ENCODE data around the gene PPP1R1C. TPM values are rescaled to one million over a fixed set of nuclear protein-coding genes. Genes with fewer than 3 reads are reported as not detected.

Gene PPP1R1C
- total RNA-seq, 1 experiment from 2014 or later: 4.0 TPM

- H4K91ac ChIP-seq (ENCODE audit: insufficient read length, low read depth, low read length): no peak overlapping the region
- Mint-ChIP-seq H3K36me3 (ENCODE audit: insufficient read depth in 1 of 3, low read depth in 3 of 3) (no peaks in the 10 kb centered on the region), H3K4me3 (no peak overlapping the region), H3K4me1 (peaks cover 0 to 2% of the 10 kb centered on the region in 2 experiments; a peak in 1 of 4 replicates), H3K27me3 (ENCODE audit: low read depth) (no peaks in the 10 kb centered on the region), H3K9me3 (no peaks in the 10 kb centered on the region), H3K27ac (no peak overlapping the region)
- no peaks in the 10 kb centered on the region for H3K4me1 ChIP-seq (ENCODE audit: insufficient read depth, low read length)
- H4K5ac ChIP-seq (ENCODE audit: insufficient read length, low read depth, low read length): no peak overlapping the region
- no CpG with 5 or more reads among the region's 2 CpGs for WGBS (ENCODE audit: extremely low coverage, insufficient read length, low lambda C conversion rate)
- no peak overlapping the region for H3T11ph ChIP-seq (ENCODE audit: low read length)
- no peak for DNase-seq
- H3K79me1 ChIP-seq (ENCODE audit: insufficient read depth, low read depth, low read length, poor library complexity, severe bottlenecking): no peaks in the 10 kb centered on the region
- no peak overlapping the region for H2BK15ac ChIP-seq (ENCODE audit: low read depth, low read length)
- H2AFZ ChIP-seq (ENCODE audit: low read length): no peak overlapping the region
- no peak overlapping the region for H3K14ac ChIP-seq (ENCODE audit: insufficient read depth, low read length)
- H3K23ac ChIP-seq (ENCODE audit: insufficient read length, low read depth, low read length): no peak overlapping the region
- H4K20me1 ChIP-seq (ENCODE audit: control insufficient read depth, insufficient read depth, insufficient read length): no peaks in the 10 kb centered on the region
- H2BK5ac ChIP-seq (ENCODE audit: insufficient read length, low read length): no peak overlapping the region
- no peak overlapping the region for H3K4me2 ChIP-seq (ENCODE audit: insufficient read depth, insufficient read length, low read length)
- no peak overlapping the region for H2BK120ac ChIP-seq (ENCODE audit: low read depth, low read length, poor library complexity, severe bottlenecking)
- no peaks in the 10 kb centered on the region for H3K27me3 ChIP-seq (ENCODE audit: insufficient read depth, low read length)
- no peak overlapping the region for H2AK5ac ChIP-seq (ENCODE audit: insufficient read length, low read length)
- no peak overlapping the region for H2BK12ac ChIP-seq (ENCODE audit: insufficient read length, low read depth, low read length)
- no peak overlapping the region for H3K56ac ChIP-seq (ENCODE audit: insufficient read length, low read depth, low read length)
- no peak overlapping the region for H2BK20ac ChIP-seq (ENCODE audit: low read depth, low read length, poor library complexity, severe bottlenecking)
- H4K8ac ChIP-seq (replicated peaks; ENCODE audit: insufficient read length, low read depth, low read length): no peak overlapping the region
- TF ChIP-seq CTCF (conservative IDR thresholded peaks at IDR 0.05): no peak
- H3K23me2 ChIP-seq (ENCODE audit: insufficient read length, low read depth, low read length, poor library complexity, severe bottlenecking): no peaks in the 10 kb centered on the region
- no peak overlapping the region for H3K4ac ChIP-seq (ENCODE audit: low read depth, low read length)
- no peak overlapping the region for H3K27ac ChIP-seq (ENCODE audit: insufficient read length, low read depth, low read length)
- H3K18ac ChIP-seq (ENCODE audit: insufficient read length, low read depth, low read length): no peak overlapping the region
- no peaks in the 10 kb centered on the region for H3K79me2 ChIP-seq (ENCODE audit: insufficient read depth, low read length)
- H3K9ac ChIP-seq (ENCODE audit: extremely low read depth, insufficient read length, low read length): no peak overlapping the region
- no peaks in the 10 kb centered on the region for H3K9me3 ChIP-seq (ENCODE audit: control insufficient read depth, low read depth, low read length)
Measured at GRCh38 chr2:182004945-182005520, 19.4 kb downstream of the PPP1R1C start.
